Measurements from ENCODE around the gene STOX1.
"Not testable (repeated sequence)": the region's sequence is repeated elsewhere in the genome, so short reads cannot be mapped to it uniquely, and the experiment has no call there.

The STOX1 gene

GRCh38 chr10:68929888-68930287, 102.6 kb downstream of the STOX1 start:
- not testable (repeated sequence) for H3K4me2 ChIP-seq (ENCODE audit: low read length); H3K79me2 ChIP-seq (ENCODE audit: control insufficient read depth, insufficient read depth, low read length, poor library complexity); H2BK12ac ChIP-seq (ENCODE audit: low read length); H3K27ac ChIP-seq (ENCODE audit: low read depth, low read length); H3K18ac ChIP-seq (ENCODE audit: low read length); H3K9me3 ChIP-seq (ENCODE audit: insufficient read depth, low read depth, low read length); H3K23ac ChIP-seq (ENCODE audit: low read length); H2AFZ ChIP-seq (ENCODE audit: insufficient read depth, low read length, poor library complexity); H3K79me1 ChIP-seq (ENCODE audit: low read length); H2AK5ac ChIP-seq (ENCODE audit: low read length); H3K9ac ChIP-seq (ENCODE audit: low read length); H4K8ac ChIP-seq (ENCODE audit: low read depth, low read length); H3K4ac ChIP-seq (ENCODE audit: low read depth, low read length); H3K4me3 ChIP-seq (ENCODE audit: low read depth, low read length); H3K4me1 ChIP-seq (ENCODE audit: control insufficient read depth in 1 of 2, insufficient read depth in 2 of 2, low read length in 2 of 2); H4K12ac ChIP-seq (ENCODE audit: low read depth, low read length); H4K91ac ChIP-seq (ENCODE audit: low read depth, low read length); H3K27me3 ChIP-seq (ENCODE audit: insufficient read depth, low read length); DNase-seq; H2BK120ac ChIP-seq (ENCODE audit: insufficient read depth, low read length, poor library complexity); H2BK5ac ChIP-seq (ENCODE audit: low read depth, low read length, poor library complexity); H3K14ac ChIP-seq (ENCODE audit: low read length)
- peaks cover 8 to 12% of the 10 kb centered on the region in 2 experiments for H3K36me3 ChIP-seq (ENCODE audit: control insufficient read depth in 1 of 2, insufficient read depth in 2 of 2, low read length in 2 of 2)
- WGBS (ENCODE audit: extremely low coverage, insufficient coverage, insufficient read length) = no CpG with 5 or more reads among the region's 8 CpGs

- H3K27me3 ChIP-seq (ENCODE audit: insufficient read depth, low read length); DNase-seq; H3K23ac ChIP-seq (ENCODE audit: low read length); H3K18ac ChIP-seq (ENCODE audit: low read length); H3K9ac ChIP-seq (ENCODE audit: low read length); H3K4ac ChIP-seq (ENCODE audit: low read depth, low read length); H3K9me3 ChIP-seq (ENCODE audit: insufficient read depth, low read depth, low read length); H3K4me1 ChIP-seq (ENCODE audit: control insufficient read depth in 1 of 2, insufficient read depth in 2 of 2, low read length in 2 of 2); H4K12ac ChIP-seq (ENCODE audit: low read depth, low read length); H4K8ac ChIP-seq (ENCODE audit: low read depth, low read length); H3K4me3 ChIP-seq (ENCODE audit: low read depth, low read length); H4K91ac ChIP-seq (ENCODE audit: low read depth, low read length); H3K4me2 ChIP-seq (ENCODE audit: low read length); H2BK5ac ChIP-seq (ENCODE audit: low read depth, low read length, poor library complexity); H2AK5ac ChIP-seq (ENCODE audit: low read length); H2BK12ac ChIP-seq (ENCODE audit: low read length); H2BK120ac ChIP-seq (ENCODE audit: insufficient read depth, low read length, poor library complexity); H2AFZ ChIP-seq (ENCODE audit: insufficient read depth, low read length, poor library complexity); H3K14ac ChIP-seq (ENCODE audit: low read length); H3K79me2 ChIP-seq (ENCODE audit: control insufficient read depth, insufficient read depth, low read length, poor library complexity); H3K79me1 ChIP-seq (ENCODE audit: low read length); H3K27ac ChIP-seq (ENCODE audit: low read depth, low read length): not testable (repeated sequence)
- WGBS (ENCODE audit: extremely low coverage, insufficient coverage, insufficient read length) = no CpG with 5 or more reads among the region's 3 CpGs
- peaks cover 10% of the 10 kb centered on the region in 2 experiments for H3K36me3 ChIP-seq (ENCODE audit: control insufficient read depth in 1 of 2, insufficient read depth in 2 of 2, low read length in 2 of 2)
Observed at GRCh38 chr10:68932860-68933259, 105.5 kb downstream of the STOX1 start.

- H3K23ac ChIP-seq (ENCODE audit: low read length) = no peak overlapping the region
- no peaks in the 10 kb centered on the region for H3K4me1 ChIP-seq (ENCODE audit: control insufficient read depth in 1 of 2, insufficient read depth in 2 of 2, low read length in 2 of 2)
- H3K79me1 ChIP-seq (ENCODE audit: low read length) = no peaks in the 10 kb centered on the region
- H3K4me2 ChIP-seq (ENCODE audit: low read length) = no peak overlapping the region
- H3K4me3 ChIP-seq (ENCODE audit: low read depth, low read length) = no peak overlapping the region
- no peak overlapping the region for H2AFZ ChIP-seq (ENCODE audit: insufficient read depth, low read length, poor library complexity)
- no peak for DNase-seq
- no peak overlapping the region for H3K14ac ChIP-seq (ENCODE audit: low read length)
- peaks cover 10 to 15% of the 10 kb centered on the region in 2 experiments for H3K36me3 ChIP-seq (ENCODE audit: control insufficient read depth in 1 of 2, insufficient read depth in 2 of 2, low read length in 2 of 2)
- no peak overlapping the region for H4K8ac ChIP-seq (ENCODE audit: low read depth, low read length)
- H3K27ac ChIP-seq (ENCODE audit: low read depth, low read length) = no peak overlapping the region
- no peak overlapping the region for H2BK5ac ChIP-seq (ENCODE audit: low read depth, low read length, poor library complexity)
- H3K9ac ChIP-seq (ENCODE audit: low read length) = no peak overlapping the region
- no peak overlapping the region for H2BK12ac ChIP-seq (ENCODE audit: low read length)
- no peak overlapping the region for H2AK5ac ChIP-seq (ENCODE audit: low read length)
- no peak overlapping the region for H3K18ac ChIP-seq (ENCODE audit: low read length)
- no peaks in the 10 kb centered on the region for H3K9me3 ChIP-seq (ENCODE audit: insufficient read depth, low read depth, low read length)
- H3K79me2 ChIP-seq (ENCODE audit: control insufficient read depth, insufficient read depth, low read length, poor library complexity) = no peaks in the 10 kb centered on the region
- H4K91ac ChIP-seq (ENCODE audit: low read depth, low read length) = no peak overlapping the region
- no peak overlapping the region for H4K12ac ChIP-seq (ENCODE audit: low read depth, low read length)
- H2BK120ac ChIP-seq (ENCODE audit: insufficient read depth, low read length, poor library complexity) = no peak overlapping the region
- H3K4ac ChIP-seq (ENCODE audit: low read depth, low read length) = no peak overlapping the region
- no peaks in the 10 kb centered on the region for H3K27me3 ChIP-seq (ENCODE audit: insufficient read depth, low read length)
Observed at GRCh38 chr10:68934994-68935393, 107.7 kb downstream of the STOX1 start.

GRCh38 chr10:68938117-68938516, 110.8 kb downstream of the STOX1 start:
- Histone ChIP-seq H3K27me3 (ENCODE audit: insufficient read depth, low read length) (no peaks in the 10 kb centered on the region), H2BK120ac (ENCODE audit: insufficient read depth, low read length, poor library complexity) (no peak overlapping the region), H3K4ac (ENCODE audit: low read depth, low read length) (no peak overlapping the region), H4K12ac (ENCODE audit: low read depth, low read length) (no peak overlapping the region), H2AFZ (ENCODE audit: insufficient read depth, low read length, poor library complexity) (no peak overlapping the region), H3K79me1 (ENCODE audit: low read length) (no peaks in the 10 kb centered on the region), H3K18ac (ENCODE audit: low read length) (no peak overlapping the region), H4K8ac (ENCODE audit: low read depth, low read length) (no peak overlapping the region), H3K14ac (ENCODE audit: low read length) (no peak overlapping the region), H3K4me3 (ENCODE audit: low read depth, low read length) (no peak overlapping the region), H3K36me3 (ENCODE audit: control insufficient read depth in 1 of 2, insufficient read depth in 2 of 2, low read length in 2 of 2) (peaks cover 14 to 16% of the 10 kb centered on the region in 2 experiments), H2BK12ac (ENCODE audit: low read length) (no peak overlapping the region), H3K9me3 (ENCODE audit: insufficient read depth, low read depth, low read length) (no peaks in the 10 kb centered on the region), H3K9ac (ENCODE audit: low read length) (no peak overlapping the region), H2BK5ac (ENCODE audit: low read depth, low read length, poor library complexity) (no peak overlapping the region), H3K4me1 (ENCODE audit: control insufficient read depth in 1 of 2, insufficient read depth in 2 of 2, low read length in 2 of 2) (no peaks in the 10 kb centered on the region), H4K91ac (ENCODE audit: low read depth, low read length) (no peak overlapping the region), H3K79me2 (ENCODE audit: control insufficient read depth, insufficient read depth, low read length, poor library complexity) (no peaks in the 10 kb centered on the region), H3K23ac (ENCODE audit: low read length) (no peak overlapping the region), H2AK5ac (ENCODE audit: low read length) (no peak overlapping the region), H3K27ac (ENCODE audit: low read depth, low read length) (no peak overlapping the region), H3K4me2 (ENCODE audit: low read length) (no peak overlapping the region)
- no CpG with 5 or more reads among the region's 2 CpGs for WGBS (ENCODE audit: extremely low coverage, insufficient coverage, insufficient read length)
- DNase-seq = no peak

All from trophoblast cell (in vitro differentiated cells and primary cell).